ENCODE data around the gene SAMM50.

SAMM50 gene

DNA sequence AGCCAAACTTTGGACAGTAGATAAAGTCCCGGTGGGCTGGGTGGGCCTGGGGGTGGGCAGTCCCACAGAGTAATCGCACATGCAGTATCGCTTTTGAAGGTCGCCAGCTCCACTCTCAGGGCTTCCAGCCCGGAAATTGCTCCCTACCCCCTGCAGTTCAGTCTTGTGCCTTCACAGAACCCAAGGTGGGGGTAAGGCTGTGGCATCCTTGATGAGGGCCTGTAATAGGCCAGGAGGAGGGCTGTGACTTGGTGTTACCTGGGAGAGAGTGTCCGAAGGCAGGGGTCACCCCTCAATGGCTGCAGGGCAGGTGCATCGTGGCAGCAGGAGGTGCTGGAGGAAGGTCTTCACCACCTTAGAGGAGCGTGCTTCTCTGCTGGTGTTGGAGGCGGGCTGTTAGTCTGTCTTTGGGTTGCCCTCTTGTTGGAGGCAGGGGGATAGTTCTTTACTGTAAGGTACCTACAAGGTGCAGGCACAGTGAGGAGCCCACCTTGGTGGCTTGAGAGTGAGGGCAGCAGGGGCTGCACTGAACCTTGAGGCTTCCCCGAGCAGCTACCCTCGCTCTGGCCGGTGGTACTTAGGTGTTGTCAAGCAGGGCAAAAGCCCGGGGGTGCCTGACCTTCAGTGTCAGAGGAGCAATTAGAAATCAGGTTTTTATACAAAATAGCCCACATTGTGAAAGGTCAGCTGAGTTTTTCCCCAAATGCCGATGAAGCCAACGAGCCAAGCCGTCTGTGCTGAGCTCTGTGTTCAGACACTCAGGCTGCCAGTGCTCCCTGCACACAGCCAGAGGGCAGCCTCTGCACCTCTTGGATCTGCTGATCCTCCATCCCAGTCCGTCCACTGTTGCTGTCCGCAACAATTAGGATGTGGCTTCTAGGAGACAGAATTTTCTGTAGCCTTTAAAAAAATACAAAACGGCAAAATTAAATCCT lies 21.9 kb downstream of the SAMM50 start:
- DNase-seq (ENCODE audit: low read depth, low spot score) = no peak

GRCh38 chr22:43978558-43978957 lies 23.3 kb downstream of the SAMM50 start:
- DNase-seq (ENCODE audit: low read depth, low spot score) = no peak

DNA sequence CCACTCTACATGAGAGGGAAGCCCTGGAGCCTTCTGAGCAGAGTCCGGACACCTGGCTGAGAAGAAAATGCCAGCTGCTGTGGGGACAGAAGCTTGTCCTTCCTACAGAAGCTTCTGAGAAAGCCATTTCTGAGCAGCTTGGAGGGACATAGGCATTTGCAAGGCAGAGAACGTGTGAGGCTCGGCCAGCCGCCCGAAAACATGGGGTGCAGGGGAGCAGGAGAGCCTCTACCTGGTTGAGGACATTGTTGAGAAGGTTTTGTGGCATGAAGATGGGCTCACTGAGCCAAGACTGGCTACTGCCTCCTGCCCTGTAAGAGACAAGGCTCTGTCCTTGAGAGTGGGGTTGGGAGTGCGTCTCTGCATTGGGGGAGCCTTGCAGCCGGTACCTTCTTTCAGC lies 25.3 kb downstream of the SAMM50 start:
- no peak for DNase-seq (ENCODE audit: low read depth, low spot score)

- DNase-seq (ENCODE audit: low read depth, low spot score) = no peak
Observed at GRCh38 chr22:43980996-43981395, 25.8 kb downstream of the SAMM50 start.

- DNase-seq (ENCODE audit: low read depth, low spot score) = no peak
Observed at GRCh38 chr22:43983808-43984207, 28.6 kb downstream of the SAMM50 start.

DNA sequence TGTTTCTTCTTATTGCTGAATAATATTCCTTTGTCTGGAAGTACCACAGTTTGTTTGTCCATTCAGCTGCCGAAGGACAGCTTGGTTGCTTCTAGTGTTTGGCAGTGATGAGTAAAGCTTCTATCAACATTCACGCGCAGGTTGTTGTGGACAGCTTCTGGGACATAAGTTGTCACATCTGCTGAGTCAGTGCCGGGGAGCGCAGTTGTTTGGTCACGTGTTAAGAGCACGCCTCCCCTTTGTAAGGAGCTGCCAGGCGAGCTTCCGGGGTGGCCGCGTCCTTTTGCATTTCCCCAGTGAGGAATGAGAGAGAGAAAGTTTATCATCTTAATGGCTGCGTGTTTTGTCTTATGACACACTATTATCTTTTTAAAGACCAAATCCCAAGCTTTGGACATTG lies 30.3 kb downstream of the SAMM50 start:
- no peak for DNase-seq (ENCODE audit: low read depth, low spot score)

DNA sequence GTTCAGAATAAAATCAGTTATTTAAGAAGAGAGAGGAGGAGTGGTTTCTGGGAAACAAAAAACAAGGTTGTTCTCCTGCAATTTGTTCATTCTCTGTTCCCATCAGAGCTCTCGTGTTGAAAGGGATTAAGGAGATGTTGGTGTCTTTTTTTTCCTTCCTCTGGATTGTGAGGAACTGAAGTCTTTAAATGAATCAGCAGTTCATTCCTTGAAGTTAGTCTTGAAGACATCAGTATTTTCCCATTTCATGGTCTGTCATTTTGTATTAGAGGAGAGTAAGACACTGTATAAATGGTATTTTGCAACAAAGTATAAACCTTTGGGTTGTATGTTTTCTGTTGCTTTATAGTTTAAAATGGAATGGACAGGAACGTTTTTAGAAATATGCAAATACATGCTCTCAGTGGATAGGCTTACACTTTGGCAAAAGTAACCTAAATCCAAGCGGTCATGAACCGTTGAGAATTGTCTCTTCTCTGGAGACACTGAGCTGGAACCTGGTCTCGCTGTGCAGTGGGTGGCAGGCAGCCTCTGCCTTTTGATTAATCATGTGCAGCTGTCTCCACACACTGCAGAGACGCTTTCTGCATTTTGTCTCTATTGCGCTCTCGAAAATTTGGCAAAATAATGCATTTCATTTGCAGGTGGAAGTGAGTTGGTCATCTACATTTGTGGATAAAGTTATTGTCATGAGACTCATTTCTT lies 33.0 kb downstream of the SAMM50 start:
- no peak for DNase-seq (ENCODE audit: low read depth, low spot score)

- no peak for DNase-seq (ENCODE audit: low read depth, low spot score)
Observed at GRCh38 chr22:43988960-43989359, 33.7 kb downstream of the SAMM50 start.

DNA sequence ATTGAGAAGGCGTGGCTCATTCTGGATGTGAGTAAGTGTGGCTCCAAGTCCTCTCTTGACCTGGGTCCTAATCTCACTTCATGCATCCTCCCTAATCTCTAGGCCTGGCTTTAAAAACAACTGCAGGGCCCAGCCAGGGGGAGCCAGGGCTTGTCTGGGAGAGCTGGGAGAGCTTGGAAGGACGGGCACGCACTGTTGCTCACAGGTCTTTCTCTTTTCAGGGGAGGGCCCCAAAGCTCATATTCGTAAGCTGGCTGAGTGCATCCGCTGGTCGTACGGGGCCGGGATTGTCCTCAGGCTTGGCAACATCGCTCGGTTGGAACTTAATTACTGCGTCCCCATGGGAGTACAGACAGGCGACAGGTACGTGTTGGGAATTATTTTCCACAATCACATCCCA lies 34.8 kb downstream of the SAMM50 start:
- no peak for DNase-seq (ENCODE audit: low read depth, low spot score)

- DNase-seq (ENCODE audit: low read depth, low spot score) = no peak
Observed at GRCh38 chr22:43991316-43992020, 36.2 kb downstream of the SAMM50 start.

- DNase-seq (ENCODE audit: low read depth, low spot score) = no peak
Observed at GRCh38 chr22:43992331-43992821, 37.1 kb downstream of the SAMM50 start.

- peak; percentile 17 for DNase-seq (ENCODE audit: low read depth, low spot score)
Observed at GRCh38 chr22:43993072-43993760, 38.0 kb downstream of the SAMM50 start.

- DNase-seq (ENCODE audit: low read depth, low spot score) = no peak
Observed at GRCh38 chr22:43994006-43994405, 38.8 kb downstream of the SAMM50 start.

- DNase-seq (ENCODE audit: low read depth, low spot score) = no peak
Observed at GRCh38 chr22:43994416-43994815, 39.2 kb downstream of the SAMM50 start.

GRCh38 chr22:43995057-43995685 lies 39.9 kb downstream of the SAMM50 start:
- DNase-seq (ENCODE audit: low read depth, low spot score) = no peak

DNA sequence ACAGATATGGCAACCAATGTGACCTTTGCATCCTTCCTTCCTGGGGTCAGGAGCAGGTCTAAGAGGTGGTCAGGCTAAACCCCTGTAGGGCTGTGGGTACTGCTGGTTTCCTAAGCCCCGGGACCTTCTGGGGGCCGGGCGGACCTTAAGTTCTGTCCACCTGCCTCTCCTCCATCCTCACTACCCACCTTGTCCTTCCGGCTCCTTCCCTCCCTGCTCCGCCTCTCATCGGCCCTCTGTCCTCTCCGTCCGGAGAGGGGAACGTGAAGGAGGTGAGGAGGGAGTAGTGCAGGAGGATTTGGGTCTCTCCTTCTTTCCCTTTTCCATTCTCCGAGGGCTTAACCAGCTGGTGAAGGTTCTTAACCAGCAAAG lies 40.5 kb downstream of the SAMM50 start:
- DNase-seq (ENCODE audit: low read depth, low spot score) = no peak

DNA sequence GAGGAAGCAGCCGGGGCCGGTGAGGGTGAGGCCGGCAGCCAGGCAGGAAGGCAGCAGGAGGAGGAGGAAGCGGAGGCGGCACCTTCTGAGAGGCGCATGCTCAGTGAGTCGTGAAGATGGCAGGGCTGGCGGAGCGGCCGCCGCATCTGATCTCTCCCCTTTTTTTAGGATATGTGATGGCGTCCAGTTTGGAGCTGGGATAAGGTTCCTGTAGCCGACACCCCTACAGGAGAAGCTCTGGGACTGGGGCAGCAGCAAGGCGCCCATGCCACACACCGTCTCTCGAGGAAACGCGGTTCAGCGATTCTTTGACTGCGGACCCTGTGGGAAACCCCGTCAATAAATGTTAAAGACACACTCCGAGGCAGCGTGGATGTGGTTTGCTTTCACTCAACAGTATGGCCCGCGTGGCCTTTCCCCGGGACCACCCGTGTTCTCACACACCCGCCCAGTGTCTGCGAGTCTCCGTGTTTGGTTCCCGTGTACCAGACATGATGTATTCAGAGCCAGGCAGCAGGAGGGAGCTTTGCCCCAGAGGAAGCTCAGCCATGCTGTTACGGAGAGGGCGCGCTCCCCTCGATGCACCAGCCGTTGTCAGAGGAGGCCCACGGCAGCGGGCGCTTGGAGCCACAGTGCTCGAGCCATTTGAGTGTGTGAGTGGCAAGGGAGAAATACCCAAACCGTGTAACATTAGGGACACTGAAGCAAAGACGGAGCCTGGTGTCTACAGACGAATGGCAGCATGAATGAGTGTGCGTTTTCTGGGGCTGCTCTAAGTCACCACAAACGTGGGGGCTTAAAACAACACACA lies 41.1 kb downstream of the SAMM50 start:
- no peak for DNase-seq (ENCODE audit: low read depth, low spot score)

DNA sequence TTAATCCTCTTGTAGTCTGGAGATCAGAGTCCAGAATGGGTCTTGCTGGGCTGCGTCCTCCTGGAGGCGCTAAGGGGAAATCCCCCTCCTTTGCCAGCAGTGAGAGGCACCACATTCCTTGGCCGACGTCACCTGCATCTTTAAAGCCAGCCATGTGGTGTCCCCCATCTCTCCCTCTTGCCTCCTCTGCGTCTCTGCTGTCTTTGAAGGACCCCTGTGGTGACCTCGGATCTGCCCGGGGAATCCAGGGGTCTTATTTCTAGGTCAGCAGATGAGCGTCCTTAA lies 41.7 kb downstream of the SAMM50 start:
- DNase-seq (ENCODE audit: low read depth, low spot score) = peak; percentile 35

- no peak for DNase-seq (ENCODE audit: low read depth, low spot score)
Observed at GRCh38 chr22:43998679-43999264, 43.5 kb downstream of the SAMM50 start.

DNA sequence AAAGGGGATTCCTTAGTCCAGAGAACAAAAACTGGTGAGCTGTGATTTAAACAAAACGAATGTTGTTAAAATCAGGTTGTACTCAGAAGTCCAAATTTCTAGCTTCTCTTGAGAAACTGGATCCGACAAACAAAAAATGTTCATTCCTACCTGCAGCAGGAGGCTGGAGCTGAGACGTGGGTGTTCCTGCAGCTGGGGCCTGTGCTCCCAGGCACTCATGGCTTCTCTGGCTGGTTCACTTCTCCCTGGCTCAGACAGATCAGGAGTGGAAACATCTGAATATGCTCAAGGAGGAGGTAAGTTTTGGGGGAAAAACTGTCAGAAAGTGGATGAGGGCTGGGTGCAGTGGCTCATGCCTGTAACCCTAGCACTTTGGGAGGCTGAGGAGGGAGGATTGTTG lies 44.1 kb downstream of the SAMM50 start:
- DNase-seq (ENCODE audit: low read depth, low spot score) = no peak
